ENCODE results near the gene SYTL3.
A peak's percentile ranks its signal among the peaks of the same experiment; 100 is the strongest.

The SYTL3 gene

DNA sequence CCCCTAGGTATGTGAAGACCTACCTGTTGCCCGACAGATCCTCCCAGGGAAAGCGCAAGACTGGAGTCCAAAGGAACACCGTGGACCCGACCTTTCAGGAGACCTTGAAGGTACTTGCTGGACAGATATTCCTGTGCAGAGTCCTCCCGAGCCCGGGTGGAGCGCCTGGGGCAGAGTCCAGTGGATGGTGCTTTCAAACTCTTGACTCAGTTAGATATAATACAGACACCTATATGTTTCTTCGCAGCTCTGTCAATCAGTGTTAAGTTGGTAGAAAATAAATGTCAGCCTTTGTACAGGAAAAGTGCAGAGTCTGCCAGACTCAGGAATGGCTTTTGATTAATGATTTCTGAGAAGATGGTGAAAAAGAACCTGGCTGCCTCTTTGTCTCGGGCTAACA, 102.1 kb downstream of the SYTL3 start:
- DNase-seq (ENCODE audit: extremely low read depth, low read depth), result no peak
- TF ChIP-seq, protein P1, sequence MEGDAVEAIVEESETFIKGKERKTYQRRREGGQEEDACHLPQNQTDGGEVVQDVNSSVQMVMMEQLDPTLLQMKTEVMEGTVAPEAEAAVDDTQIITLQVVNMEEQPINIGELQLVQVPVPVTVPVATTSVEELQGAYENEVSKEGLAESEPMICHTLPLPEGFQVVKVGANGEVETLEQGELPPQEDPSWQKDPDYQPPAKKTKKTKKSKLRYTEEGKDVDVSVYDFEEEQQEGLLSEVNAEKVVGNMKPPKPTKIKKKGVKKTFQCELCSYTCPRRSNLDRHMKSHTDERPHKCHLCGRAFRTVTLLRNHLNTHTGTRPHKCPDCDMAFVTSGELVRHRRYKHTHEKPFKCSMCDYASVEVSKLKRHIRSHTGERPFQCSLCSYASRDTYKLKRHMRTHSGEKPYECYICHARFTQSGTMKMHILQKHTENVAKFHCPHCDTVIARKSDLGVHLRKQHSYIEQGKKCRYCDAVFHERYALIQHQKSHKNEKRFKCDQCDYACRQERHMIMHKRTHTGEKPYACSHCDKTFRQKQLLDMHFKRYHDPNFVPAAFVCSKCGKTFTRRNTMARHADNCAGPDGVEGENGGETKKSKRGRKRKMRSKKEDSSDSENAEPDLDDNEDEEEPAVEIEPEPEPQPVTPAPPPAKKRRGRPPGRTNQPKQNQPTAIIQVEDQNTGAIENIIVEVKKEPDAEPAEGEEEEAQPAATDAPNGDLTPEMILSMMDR (IDR thresholded peaks at IDR 0.05; ENCODE audit: low read depth, low read length), result no peak

DNA sequence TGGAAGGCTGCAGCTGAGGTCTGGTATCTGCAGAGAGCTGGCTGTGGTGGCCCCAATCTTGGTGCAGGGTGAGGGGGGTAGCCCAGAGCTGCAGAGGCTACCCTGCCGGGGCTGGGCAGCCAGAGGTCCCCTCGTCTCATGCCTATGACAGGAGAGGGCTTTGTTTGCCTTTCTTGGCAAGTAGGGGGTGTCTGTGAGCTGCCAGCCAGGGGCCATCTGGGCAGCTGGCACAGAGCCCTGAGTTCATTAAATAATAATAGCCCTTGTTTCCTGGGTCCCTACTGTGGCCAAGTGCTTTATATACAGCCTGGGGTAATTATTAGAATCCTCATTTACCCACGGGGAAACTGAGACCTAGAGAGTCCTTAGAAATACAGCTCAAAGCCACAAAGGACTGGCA, 102.8 kb downstream of the SYTL3 start:
- TF ChIP-seq, protein P1 (IDR thresholded peaks at IDR 0.05; ENCODE audit: low read depth, low read length), result peak; percentile 11
- DNase-seq (ENCODE audit: extremely low read depth, low read depth), result no peak

DNA sequence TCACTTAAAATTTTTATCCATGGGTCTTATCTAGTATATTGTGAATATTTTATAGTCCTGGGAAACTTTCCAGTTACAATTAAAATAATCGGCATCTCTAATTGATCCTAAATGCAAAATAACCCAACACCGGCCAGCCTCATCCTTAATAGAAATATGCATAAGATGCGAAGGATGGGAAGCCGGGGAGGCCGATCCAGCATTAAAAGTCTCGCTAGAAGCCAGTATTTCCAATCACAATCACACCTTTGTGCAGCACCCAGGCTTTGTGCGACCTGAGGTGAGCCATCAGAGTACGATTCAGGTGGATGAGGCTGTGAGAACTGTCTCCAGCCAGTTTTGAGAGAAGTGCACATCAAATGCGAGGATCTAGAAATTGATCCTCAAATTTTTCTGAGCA, 104.0 kb downstream of the SYTL3 start:
- DNase-seq (ENCODE audit: extremely low read depth, low read depth), result no peak
- TF ChIP-seq, protein P1 (IDR thresholded peaks at IDR 0.05; ENCODE audit: low read depth, low read length), result no peak

DNA sequence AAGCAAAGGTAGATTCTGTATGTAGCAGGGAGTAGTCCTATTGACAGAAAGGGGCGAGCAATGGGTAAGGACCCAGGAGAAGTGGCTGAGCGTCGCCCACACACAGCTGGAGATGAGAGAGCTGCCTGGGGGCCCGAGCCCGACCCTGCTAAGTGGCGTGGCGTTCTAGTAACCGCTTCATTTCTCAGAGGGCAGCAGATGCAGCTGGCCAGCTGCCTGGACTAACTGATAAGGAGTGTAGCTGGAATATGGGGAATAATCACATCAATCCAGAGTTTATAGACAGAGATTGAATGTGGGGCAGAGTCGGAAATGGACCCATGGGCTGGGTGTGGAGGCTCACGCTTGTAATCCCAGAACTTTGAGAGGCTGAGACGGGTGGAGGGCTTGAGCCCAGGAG, 104.9 kb downstream of the SYTL3 start:
- TF ChIP-seq, protein P1 (IDR thresholded peaks at IDR 0.05; ENCODE audit: low read depth, low read length), result no peak
- DNase-seq (ENCODE audit: extremely low read depth, low read depth), result no peak

DNA sequence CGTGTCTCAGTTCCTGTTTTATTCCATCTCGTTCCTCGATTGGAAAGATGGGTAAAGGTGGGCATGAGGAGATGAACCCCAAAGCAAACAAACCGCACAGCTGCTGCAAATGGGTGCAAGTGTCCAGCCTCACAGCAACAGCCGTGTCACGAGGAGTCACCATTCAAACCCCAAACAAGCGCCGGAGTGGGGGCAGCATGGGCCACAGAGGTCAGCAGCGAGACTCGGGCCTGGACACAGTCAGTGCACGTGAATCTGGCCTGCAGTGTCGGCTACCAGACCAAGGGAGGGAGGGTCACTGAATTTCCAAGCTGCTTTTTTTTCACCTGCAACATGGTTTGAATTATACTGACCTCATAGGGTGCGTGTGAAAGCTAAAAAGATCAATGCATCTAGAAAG, 105.8 kb downstream of the SYTL3 start:
- TF ChIP-seq, protein P1 (IDR thresholded peaks at IDR 0.05; ENCODE audit: low read depth, low read length), result no peak
- no peak for DNase-seq (ENCODE audit: extremely low read depth, low read depth)

DNA sequence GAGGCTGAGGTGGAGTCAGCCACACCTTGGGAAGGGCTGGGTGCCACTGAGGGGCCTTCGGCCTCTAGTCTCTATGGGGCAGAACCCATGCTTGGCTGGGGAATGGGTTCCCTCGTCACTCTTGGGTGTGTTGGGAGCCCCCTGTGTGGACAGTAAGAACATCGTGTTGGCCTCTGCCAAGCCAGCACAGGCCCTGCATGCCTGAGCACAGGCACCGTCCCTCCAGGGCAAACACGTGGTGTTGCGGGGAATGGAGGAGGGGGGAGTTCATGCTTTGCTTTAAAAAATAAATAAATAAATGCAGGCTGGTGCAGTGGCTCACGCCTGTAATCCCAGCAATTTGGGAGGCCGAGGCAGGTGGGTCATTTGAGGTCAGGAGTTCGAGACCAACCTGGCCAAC, 106.3 kb downstream of the SYTL3 start:
- no peak for DNase-seq (ENCODE audit: extremely low read depth, low read depth)
- TF ChIP-seq, protein P1 (IDR thresholded peaks at IDR 0.05; ENCODE audit: low read depth, low read length), result no peak

DNA sequence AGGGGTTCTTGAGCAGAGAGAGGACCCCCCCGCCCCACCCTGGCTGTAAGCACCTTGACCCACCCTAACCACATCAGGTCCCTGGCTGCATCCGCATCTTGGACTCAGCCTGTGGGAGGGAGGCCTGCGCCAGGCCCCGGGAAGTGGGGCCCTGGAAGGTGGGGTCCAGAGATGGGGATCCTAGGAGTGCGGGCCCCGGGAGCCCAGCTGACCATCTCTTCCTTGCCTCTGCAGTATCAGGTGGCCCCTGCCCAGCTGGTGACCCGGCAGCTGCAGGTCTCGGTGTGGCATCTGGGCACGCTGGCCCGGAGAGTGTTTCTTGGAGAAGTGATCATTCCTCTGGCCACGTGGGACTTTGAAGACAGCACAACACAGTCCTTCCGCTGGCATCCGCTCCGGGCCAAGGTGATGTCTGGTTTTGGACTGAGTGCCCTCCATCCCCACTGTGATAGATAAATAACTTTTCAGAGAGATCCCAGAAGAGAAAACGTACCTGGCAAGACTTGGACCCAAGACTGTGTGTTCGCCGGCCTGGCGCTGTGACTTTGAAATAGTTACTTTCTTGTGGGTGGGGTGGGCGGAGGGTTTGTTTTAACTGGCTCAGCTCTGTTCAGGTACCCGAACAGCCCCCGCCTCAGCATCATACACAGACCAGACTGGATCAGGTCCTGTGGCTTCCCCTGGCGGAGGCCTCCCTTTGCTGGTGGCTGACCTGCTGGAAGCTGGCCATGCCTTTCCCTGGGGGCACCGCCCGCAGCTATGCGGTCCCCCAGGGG, 107.3 kb downstream of the SYTL3 start:
- TF ChIP-seq, protein P1 (IDR thresholded peaks at IDR 0.05; ENCODE audit: low read depth, low read length), result no peak
- DNase-seq (ENCODE audit: extremely low read depth, low read depth), result no peak
